HPDE6-E6E7 (cell line): ENCODE data around the gene SLCO2A1.

Experiments
- DNase-seq: peaks from one replicate; pipeline ENCODE4 v3.0.0; 2011; ENCODE audit warnings: missing footprints; ENCODE audit errors: extremely low spot score

SLCO2A1 gene

GRCh38 chr3:133933097-133934024 lies 96.4 kb downstream of the SLCO2A1 start:
- no peak for DNase-seq

GRCh38 chr3:133932009-133932408 lies 97.7 kb downstream of the SLCO2A1 start:
- no peak for DNase-seq

GRCh38 chr3:133931084-133931483 lies 98.6 kb downstream of the SLCO2A1 start:
- no peak for DNase-seq

DNA sequence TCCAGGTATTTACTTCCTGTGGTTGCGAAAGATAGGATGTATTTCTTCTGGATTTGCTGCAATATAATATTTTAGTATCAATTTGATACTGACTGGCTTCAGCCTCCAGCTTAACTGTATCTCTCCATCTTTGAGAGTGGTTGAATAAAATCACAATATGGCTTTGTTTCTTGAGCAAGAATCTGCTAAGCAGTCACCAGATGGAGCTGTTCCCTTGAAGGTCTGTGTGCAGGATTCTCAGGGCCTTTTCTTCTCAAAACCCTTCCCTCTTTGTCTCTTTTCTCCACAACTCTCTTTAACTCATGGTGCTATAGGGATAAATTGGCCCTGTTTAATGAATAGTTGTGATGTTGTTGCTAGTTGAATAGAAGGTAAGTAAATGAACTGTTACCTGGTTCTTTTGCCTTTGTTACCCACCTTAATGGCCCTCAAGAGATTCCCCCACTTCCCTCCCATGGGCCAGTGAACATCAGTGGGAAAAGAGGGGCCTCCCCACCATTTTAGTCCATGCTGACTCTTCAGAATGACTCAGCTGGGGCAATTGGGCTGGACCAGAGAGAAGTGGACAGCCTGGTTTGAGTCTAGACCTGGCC lies 99.3 kb downstream of the SLCO2A1 start:
- DNase-seq, result no peak

DNA sequence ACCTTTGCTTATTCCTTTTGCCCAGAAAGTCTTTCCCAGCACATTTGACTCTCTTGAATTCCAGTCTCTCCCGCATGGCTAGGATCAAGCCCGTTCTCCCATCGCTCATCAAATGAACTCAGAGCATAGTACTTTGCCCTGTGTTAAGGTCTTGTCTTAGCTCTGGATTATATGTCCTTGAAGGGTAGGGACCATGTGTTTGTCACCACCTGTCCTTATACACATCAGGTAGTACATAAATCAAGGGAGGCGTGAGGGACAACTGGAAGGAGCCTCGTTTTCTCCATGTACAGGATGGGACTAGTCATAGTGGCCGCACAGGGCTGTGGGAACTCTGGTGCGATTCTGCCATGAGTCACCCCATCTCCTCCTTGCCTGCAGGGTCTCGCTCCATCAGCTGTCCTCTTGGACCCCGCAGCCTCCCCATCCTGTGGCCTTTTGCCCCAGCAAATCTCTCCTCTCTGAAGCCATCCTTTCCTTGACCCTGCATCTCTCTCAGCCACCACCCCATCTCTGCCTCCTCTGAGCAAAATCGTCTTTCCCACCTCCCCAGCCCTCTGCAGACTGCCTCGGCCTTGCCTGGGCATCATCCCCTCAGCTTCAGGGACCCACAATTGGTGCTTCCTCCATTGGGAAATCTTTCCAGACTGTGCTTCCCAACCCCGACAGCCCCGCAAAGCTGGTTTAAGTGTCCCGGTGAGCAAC lies 100.7 kb downstream of the SLCO2A1 start:
- no peak for DNase-seq

- DNase-seq, result no peak
Observed at GRCh38 chr3:133928136-133928893, 101.4 kb downstream of the SLCO2A1 start.

- DNase-seq, result no peak
Observed at GRCh38 chr3:133927540-133928066, 102.1 kb downstream of the SLCO2A1 start.

DNA sequence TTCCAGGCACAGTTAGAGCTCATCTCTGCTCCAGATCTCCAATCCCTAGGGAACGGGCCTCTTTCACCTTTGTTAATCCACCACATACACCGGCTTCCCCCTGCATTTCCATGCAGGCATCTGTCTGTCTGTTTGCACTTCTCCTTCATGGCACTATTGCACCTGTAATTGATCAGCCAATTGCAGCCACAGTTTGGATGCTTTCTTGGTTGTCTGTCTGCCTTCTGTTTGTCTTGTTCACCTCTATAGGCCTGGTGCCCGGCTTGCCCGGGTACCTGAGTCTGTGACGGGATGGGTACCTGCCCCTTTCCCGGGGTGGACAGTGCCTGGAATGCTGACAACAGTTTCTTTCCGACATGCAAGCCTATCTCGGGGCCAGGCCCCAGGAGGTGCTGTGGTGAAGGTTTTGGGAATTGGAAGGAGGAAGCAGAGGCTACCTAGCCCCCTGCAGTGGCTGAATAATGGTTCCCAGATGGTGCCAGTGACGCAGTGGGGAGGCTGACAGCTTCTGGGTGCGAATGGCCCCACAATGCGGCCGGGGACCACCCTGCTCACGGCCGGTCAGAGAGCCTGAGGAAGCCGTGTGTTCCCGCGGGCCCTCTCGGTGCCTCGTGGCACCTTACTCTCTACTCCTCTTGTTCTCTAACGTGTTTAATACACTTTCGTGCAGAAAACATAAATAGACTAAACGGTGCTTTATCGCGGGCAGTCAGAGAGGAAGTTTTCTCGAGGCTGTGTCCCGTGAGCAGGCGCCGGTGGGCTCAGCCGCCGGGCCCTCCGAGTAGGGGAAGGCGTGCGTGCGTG lies 102.8 kb downstream of the SLCO2A1 start:
- DNase-seq, result no peak

DNA sequence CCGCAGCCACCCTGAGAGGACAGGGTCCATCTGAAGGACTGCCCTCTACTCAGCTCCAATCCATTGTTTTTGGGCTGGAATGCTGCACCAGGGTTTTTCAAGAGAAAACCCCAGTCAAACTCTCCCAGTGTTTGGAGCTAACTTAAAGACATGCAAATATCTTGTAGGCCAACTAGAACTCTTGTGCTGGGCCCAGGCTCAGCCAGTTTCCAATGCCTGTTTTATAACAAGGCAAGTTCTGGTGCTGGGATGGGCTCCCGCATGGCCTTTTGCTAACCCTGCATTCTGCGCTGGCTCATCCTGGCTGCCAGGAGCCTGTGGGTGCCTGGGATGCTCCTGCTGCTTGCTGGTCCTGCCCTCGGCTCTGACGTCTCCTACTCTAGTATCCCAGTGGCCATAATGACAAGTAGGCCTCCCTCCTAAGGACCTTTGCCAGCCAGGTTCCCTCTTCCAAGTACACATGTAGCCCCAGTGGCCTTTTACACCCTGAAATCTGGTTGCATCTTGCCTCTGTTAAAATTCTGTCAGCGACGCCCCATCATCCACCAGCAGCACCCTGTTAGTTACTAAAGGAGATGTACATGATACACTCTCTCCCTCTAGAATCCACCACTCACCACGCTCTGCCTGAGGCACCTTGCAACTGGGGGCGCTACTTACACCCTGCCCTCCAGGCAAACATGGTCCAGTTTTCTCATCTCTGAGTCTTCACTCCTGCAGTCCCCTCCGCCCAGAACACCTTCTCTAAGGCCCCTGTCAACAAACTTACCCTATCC lies 103.6 kb downstream of the SLCO2A1 start:
- no peak for DNase-seq

DNA sequence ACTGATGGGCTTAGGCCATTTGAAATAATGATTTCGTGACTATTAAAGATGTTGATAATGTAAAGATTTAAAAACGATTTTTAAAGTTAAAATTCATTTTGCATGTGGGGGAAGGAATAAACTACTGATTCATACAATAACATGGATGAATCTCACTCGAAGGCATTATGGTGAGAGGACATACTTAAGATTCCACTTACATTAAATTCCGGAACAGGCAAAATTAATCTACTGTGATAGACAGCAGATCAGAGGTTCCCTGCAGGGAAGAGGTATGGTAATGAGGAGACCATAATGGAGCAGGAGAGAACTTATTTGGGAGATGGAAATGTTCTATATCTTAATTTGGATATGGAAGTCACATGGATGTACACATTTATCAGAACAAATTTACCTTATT lies 105.7 kb downstream of the SLCO2A1 start:
- no peak for DNase-seq

- no peak for DNase-seq
Observed at GRCh38 chr3:133921592-133921991, 108.1 kb downstream of the SLCO2A1 start.

GRCh38 chr3:133917144-133917543 lies 112.6 kb downstream of the SLCO2A1 start:
- no peak for DNase-seq

GRCh38 chr3:133915685-133916658 lies 113.8 kb downstream of the SLCO2A1 start:
- DNase-seq, result no peak

- no peak for DNase-seq
Observed at GRCh38 chr3:133914839-133915600, 114.7 kb downstream of the SLCO2A1 start.

DNA sequence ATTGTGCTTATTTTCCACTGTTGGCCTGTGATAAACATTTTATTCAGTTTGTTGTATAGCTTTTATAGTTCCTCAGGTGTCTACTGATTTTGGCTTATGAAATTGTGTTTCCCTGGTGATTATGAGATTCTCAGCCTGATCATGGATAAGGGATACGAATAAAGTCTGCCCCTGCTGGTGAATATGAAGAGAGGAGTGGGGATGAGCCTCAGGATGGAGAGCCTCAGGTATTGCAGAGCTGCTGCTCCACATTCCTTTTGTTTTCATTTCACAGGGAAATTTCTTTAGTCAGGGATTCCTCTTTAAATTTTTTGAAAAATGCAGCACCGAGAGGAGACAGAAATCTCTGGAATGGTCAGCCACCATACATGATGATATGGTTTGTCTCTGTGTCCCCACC lies 119.3 kb downstream of the SLCO2A1 start:
- DNase-seq, result no peak

DNA sequence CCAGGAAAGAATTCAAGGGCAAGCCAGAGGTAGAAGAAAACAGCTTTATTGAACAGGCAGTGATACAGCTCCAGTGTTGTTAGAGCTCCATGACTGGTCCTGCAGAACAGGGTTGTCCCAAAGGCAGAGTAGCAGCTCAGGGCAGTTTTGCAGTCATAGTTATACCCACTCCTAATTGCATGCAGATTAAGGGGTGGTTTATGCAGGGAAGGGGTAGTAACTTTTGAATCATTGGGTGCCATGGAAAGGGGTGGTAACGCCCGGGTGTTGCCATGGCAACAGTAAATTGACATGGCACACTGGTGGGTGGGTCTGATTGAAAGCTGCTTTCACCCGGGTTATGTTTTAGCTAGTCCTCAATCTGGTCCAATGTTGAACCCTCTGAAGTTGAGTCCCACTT lies 124.3 kb downstream of the SLCO2A1 start:
- DNase-seq, result no peak

GRCh38 chr3:133901847-133902246 lies 127.9 kb downstream of the SLCO2A1 start:
- no peak for DNase-seq

- no peak for DNase-seq
Observed at GRCh38 chr3:133901083-133901482, 128.6 kb downstream of the SLCO2A1 start.
